ENCODE measurements around the gene CFAP126.
"Not testable (repeated sequence)": the region's sequence is repeated elsewhere in the genome, so short reads cannot be mapped to it uniquely, and the experiment has no call there.

Gene CFAP126

DNA sequence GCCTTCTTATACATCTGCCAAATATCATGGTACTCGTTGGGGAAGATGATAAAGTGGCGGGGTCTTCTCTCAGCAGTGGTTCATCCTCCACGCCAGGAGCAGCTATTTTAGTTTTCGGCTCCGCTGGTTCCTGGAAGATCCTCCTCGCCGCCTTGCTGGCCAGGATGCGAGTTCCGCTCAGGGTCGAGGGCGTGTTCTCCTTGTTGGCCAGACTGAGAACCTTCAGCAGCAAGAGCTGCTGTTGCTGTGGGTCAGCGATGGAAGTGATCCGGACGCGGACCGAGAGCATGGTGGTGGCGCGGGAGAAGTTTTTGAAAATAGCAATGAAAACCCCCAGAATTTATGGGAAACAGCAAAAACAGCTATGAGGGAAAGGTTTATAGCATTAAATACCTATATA, 11.4 kb upstream of the CFAP126 start:
- no peak for DNase-seq

DNA sequence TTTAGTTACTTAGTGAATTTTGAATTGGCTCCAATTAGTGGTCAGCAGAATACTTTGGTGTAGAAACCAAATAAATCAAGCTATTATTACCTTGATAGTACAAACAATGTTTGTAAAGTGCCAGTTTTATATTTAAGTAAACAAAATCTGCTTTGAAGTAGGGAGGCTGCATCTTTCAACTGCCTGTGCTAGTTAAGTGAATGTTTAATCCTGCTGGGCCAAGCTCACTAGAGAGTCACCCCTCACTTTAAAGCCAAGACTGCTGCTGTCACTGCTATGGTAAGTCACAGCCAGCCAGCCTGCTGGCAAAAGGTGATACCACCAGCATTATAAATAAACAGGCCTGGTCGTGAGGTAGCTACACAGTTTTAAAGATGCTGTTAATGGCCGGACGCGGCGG, 10.3 kb upstream of the CFAP126 start:
- no peak for DNase-seq

DNA sequence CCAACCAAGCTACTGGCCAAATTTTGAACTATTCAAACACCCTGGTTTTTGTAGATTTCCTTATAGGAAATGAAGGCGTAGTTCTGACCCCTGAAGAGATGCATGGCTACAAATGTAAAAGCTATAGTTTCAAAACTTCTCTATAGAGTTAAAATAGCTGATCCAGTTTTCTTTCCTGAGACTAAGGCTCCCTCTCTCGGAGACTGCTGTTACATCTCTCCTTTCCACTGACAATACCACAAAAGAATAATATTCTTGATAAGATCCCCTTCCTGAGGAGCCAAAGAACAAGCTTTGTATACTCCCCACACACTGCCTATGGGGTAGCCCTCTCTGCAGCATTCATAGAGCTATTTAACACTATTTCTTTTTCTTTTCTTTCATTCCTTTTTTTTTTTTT, 6.7 kb upstream of the CFAP126 start:
- DNase-seq = no peak

DNA sequence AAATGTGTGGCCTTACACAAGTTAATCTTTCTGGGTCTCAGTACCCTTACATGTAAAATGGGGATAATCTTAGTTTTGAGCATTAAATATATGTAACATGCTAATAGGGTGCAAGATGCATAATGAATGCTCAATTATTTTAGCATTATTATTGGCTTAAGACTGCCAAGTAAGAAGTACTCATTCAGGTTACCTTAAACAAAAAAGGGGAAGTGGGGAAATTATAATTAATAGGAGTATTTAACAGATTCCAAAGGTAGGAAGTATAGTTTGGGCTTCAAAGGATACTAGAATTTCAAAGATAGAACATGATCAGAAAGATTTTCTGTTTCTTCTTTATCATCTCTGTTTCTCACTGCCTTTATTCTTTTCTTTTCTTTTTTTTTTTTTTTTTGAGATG, 5.8 kb upstream of the CFAP126 start:
- no peak for DNase-seq

DNA sequence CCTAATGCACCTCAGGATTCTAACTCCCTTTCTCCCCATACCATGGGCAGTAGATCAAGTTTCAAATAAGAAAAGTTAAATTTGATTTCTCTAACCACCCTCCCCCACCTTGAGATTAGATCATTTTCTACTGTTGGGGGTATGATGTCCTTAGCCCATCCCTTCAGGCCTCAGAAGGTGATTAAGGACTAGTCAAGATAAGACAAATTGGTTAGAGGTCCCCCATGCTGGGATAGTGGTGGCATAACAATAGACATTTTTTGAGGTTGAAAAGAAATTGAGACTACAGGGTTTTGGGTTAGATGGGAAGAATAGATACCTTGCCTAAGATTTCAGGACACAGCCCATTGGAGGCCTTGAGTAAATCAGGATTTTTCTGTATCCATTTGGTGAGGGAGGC, 2.5 kb downstream of the CFAP126 start:
- no peak for DNase-seq

DNA sequence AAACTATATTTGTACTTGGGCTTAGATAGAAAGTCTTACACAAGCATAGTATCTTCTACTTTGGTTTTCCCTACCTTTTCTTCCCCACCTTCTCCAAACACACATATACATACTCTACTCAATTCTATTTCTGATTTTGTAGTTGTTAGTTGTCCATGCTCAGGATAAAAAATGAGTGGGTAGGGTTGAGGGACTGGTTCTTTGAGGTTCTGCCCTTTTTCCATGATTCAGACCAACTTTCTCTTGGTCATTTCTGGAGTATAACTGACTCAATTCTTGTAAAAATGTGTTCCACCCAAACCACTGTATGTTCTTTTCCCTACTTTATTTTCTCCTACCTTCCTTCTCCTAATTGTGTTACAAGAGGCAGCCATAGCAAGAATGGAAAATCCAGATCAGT, 3.3 kb downstream of the CFAP126 start:
- no peak for DNase-seq

DNA sequence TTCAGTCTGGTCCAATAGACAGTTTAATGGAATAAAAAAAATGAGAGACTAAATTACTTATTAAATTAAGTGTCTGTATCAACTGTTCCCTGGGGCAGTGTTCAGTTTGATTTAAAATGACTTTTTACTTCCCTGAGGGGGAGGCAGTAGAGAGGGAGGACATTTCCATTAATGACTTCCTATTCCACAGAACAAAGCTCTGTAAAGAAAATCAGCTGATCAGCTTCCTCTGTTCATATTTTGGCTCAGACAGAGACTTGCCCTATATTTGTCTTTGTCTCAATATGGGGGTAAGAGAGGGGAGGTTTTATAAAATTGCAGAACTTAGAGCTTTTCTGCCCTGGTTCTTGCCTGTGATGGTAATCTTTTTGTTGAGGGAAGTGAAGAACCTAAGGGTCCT, 8.4 kb downstream of the CFAP126 start:
- no peak for DNase-seq

DNA sequence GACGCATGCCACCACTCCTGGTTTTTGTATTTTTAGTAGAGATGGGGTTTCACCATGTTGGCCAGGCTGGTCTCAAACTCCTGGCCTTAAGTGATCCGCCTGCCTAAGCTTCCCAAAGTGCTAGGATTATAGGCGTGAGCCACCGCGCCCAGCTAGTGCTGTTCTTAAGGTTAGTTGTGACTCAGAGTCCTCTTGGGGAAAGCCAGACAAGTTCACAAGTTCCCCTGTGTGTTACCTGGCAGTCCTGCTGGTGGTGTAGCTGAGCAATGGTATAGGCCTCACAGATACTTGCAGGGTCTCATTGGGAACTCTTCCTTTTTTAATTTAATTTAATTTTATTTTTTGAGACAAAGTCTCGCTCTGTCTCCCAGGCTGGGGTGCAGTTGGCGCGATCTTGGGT, 10.6 kb downstream of the CFAP126 start:
- no peak for DNase-seq

DNA sequence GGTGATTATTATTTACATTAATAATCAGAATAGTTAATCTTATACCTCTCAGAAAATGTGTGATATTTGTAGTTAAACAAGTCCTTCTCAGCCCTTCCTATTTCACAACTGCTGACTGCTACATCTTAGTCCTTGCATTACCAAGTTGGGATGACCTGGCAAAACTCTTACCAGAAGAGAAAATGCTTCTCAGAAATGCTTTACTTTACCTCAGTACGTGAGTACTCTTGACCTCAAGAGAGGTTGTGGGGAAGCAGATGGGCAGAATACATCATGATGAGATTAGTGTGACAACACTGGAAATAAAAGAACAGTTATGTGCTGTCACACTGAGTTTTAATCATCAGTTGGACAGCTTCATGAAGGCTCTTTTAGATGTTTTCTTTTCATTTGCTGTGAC, 16.2 kb downstream of the CFAP126 start:
- no peak for DNase-seq

DNA sequence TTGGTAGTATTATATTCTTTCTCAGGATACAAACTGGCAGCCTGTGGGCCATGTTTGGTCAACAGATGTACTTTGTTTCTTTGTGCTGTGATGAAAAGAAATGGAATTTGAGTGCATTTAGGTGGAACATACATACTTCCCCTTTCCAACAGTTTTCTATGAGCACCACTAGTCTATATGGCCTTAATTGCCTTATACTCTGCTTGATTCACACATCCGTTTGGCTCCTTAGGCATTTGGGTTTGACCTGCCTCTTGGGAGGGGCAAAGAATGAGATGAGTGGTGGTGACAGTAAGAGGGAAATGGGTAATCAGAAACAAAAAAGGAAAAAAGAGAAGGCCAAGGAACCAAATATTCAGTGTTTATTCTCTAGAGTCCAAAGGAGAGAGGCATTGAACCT, 17.0 kb downstream of the CFAP126 start:
- no peak for DNase-seq

DNA sequence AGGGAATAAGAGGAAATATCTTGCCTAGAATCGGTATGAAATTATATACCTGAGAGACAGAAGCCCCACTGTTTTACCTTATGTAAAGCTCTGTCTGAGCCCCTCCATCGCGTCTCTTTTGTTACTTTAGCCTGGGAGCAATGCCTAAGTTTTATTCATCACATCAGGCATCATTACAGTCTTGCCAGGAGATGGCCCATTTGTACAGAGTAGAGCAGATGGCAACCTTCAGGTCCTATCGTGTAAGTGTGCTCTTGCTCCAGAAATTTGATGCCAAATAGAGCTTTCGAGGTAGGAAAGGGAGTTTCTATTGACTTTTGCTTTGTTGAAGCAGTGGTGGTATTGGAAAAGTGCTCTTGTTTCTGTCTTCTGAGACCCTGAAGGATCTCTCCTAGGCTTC, 24.9 kb downstream of the CFAP126 start:
- DNase-seq = no peak

DNA sequence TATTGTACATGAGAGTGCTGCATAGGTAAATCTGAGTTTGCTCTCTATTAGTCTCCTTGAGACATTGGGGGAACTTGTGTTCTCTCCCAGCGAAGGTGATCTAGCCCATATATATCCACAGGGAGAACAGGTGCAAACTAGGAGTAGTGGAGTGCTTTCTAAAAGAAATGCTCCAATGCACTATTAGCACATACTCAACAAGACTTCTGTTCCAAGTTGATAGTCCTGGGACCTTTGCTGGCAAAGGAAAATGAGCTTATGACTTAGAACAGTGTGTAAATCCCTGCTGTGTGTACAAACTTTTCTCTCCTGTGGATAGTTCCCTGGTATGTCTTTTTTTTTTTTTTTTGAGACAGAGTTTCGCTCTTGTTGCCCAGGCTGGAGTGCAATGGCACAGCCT, 25.5 kb downstream of the CFAP126 start:
- DNase-seq = no peak

DNA sequence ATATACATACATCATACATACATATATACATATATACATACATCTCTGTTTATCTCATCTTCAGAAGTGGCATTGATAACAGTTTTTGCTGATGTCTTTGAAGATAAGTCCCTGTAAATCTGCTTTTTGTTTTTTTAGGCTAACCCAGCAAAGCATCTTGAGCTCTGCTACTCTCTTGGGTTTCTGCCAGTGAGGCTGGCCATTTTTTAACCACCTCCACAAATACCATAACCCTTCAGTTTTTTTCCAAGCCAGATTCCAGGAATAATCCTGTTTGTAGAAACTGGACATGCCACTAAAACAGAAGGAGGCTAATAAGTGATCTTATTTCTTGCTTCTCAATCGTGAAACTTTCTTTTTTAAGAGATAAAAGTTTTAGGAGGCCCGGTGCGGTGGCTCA, 31.9 kb downstream of the CFAP126 start:
- no peak for DNase-seq

DNA sequence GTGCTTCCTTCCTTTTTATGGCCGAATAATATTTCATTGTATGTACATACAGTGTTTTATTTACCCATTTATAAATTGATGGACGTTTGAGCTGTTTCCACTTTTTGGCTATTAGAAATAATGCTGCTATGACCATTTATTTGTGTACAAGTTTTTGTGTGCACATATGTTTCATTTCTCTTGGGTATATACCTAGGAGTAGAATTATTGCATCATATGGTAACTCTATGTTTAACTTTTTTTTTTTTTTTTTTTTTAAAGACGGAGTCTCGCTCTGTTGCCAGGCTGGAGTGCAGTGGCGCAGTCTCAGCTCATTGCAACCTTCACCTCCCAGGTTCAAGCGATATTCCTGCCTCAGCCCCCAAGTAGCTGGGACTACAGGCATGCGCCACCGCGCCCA, 34.5 kb downstream of the CFAP126 start:
- DNase-seq = no peak

DNA sequence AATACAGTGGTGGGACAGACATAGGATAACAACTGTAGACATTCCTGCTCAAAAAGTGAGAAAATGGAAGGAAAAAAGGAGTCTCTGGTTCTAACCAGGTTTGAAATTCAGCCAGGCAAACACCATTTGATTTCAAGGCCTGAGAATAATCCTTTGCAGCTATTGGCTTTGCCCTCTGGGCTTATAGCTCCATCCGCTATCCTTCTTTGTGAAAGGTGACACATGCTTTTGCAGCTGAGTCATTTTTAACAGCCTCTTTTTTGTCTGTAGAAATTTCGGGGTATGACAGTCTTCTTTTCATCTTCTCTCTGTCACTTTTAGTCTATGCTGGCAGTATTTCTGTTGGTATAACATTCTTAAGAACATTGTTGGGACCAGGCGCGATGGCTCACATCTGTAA, 37.3 kb downstream of the CFAP126 start:
- no peak for DNase-seq

DNA sequence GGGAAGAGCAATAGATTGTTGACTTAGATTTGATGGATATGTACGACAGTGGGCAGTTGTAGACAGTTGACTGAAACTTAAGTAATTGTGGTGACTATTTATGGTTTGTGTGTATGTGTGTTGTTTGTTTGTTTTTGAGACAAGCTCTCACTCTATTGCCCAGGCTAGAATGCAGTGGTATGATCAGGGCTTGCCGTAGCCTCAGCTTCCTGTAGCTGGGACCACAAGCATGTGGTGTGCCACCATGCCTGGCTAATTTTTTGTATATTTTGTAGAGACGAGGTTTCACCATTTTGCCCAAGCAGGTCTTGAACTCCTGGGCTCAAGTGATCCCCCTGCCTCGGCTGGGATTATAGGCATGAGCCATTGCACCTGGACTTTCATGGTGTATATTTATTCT, 43.7 kb downstream of the CFAP126 start:
- no peak for DNase-seq

DNA sequence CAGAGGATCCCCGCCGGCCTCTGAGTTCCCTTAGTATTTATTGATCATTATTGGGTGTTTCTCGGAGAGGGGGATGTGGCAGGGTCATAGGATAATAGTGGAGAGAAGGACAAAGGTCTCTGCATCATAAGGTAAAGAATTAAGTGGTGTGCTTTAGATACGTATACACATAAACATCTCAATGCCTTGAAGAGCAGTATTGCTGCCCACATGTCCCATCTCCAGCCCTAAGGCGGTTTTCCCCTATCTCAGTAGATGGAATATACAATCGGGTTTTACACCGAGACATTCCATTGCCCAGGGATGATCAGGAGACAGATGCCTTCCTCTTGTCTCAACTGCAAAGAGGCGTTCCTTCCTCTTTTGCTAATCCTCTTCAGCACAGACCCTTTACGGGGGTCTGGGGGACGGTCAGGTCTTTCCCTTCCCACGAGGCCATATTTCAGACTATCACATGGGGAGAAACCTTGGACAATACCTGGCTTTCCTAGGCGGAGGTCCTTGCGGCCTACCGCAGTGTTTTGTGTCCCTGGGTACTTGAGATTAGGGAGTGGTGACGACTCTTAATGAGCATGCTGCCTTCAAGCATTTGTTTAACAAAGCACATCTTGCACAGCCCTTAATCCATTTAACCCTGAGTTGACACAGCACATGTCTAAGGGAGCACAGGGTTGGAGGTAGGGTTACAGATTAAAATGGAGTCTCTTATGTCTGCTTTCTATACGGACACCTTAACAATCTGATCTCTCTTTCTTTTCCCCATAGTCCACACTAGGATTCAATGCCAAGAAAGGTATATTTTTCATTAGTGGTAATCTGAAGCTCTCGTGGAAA, 51.6 kb downstream of the CFAP126 start:
- not testable (repeated sequence) for DNase-seq

Measured in NCI-H1436 (cell line).